PC-3 (cell line): Measurements from ENCODE around the gene DLG2.

ENCODE experiments used
- EZH2 ChIP-seq: fragments of 300-600 bp; sonication (generic); IDR thresholded peaks from one replicate; pipeline ENCODE4 v1.6.1; 2017; ENCODE audit warnings: antibody characterized with exemption, mild to moderate bottlenecking, low read length; ENCODE audit not compliant: unreplicated experiment
- TF ChIP-seq, protein P1 (sequence below): fragments of 300-600 bp; sonication (generic); conservative IDR thresholded peaks from 2 replicates; pipeline ENCODE4 v1.5.1; 2017; ENCODE audit warnings: antibody characterized with exemption, low read depth, mild to moderate bottlenecking, low read length

DNA sequence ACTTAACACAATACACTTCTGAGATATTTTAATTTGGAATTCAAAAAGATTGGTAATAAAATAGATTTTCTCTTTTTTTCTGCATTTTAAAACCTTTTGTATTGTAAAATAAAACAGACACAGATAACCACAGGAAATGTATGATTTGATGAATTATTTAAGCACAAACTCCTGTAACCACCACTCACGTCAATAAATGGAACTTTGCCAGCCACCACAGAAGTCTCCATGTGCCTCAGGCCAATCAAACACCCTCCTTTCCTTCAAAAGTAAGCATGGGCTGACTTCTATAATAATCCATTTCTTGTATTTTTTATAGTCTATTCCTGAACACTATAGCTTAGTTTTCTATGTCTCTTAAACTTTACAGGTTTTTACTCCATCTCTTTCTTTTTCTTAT is 721.7 kb downstream of the DLG2 start:
- TF ChIP-seq, protein P1, sequence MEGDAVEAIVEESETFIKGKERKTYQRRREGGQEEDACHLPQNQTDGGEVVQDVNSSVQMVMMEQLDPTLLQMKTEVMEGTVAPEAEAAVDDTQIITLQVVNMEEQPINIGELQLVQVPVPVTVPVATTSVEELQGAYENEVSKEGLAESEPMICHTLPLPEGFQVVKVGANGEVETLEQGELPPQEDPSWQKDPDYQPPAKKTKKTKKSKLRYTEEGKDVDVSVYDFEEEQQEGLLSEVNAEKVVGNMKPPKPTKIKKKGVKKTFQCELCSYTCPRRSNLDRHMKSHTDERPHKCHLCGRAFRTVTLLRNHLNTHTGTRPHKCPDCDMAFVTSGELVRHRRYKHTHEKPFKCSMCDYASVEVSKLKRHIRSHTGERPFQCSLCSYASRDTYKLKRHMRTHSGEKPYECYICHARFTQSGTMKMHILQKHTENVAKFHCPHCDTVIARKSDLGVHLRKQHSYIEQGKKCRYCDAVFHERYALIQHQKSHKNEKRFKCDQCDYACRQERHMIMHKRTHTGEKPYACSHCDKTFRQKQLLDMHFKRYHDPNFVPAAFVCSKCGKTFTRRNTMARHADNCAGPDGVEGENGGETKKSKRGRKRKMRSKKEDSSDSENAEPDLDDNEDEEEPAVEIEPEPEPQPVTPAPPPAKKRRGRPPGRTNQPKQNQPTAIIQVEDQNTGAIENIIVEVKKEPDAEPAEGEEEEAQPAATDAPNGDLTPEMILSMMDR: no peak
- no peak for TF ChIP-seq EZH2
